MM.1S (cell line): ENCODE data around the gene XPNPEP1.

Experiments
- DNase-seq: peaks from one replicate; pipeline ENCODE4 v3.0.0-alpha.2; 2015
- H2AFZ ChIP-seq: fragments of 300-600 bp; sonication (generic); 2 replicates; pipeline ENCODE4 v1.6.0; 2016; ENCODE audit warnings: antibody characterized with exemption, low read length
- H3F3A ChIP-seq: fragments of 300-600 bp; sonication (generic); 2 replicates; pipeline ENCODE4 v1.6.1; 2016; ENCODE audit warnings: mild to moderate bottlenecking, antibody characterized with exemption, low read length, moderate library complexity, mixed read lengths; ENCODE audit not compliant: insufficient read depth
- H3K27ac ChIP-seq: fragments of 300-600 bp; sonication (generic); 2 replicates; pipeline ENCODE4 v1.5.1; 2016; ENCODE audit warnings: mild to moderate bottlenecking, low read length
- H3K27me3 ChIP-seq: fragments of 300-600 bp; sonication (generic); replicated peaks from 2 replicates; pipeline ENCODE4 v1.6.0; 2016; ENCODE audit warnings: low read length; ENCODE audit not compliant: insufficient read depth
- H3K36me3 ChIP-seq: fragments of 300-600 bp; sonication (generic); replicated peaks from 2 replicates; pipeline ENCODE4 v1.6.1; 2016; ENCODE audit warnings: mild to moderate bottlenecking, low read length, mixed read lengths; ENCODE audit not compliant: insufficient read depth
- H3K4me1 ChIP-seq: fragments of 300-600 bp; sonication (generic); 2 replicates; pipeline ENCODE4 v1.6.1; 2016; ENCODE audit warnings: low read length, mixed read lengths
- H3K4me2 ChIP-seq: fragments of 300-600 bp; sonication (generic); 2 replicates; pipeline ENCODE4 v1.6.0; 2016; ENCODE audit warnings: low read depth, low read length
- H3K4me3 ChIP-seq: fragments of 300-600 bp; sonication (generic); 2 replicates; pipeline ENCODE4 v1.5.1; 2016; ENCODE audit warnings: low read length, mixed read lengths
- H3K79me2 ChIP-seq: fragments of 300-600 bp; sonication (generic); 2 replicates; pipeline ENCODE4 v1.6.1; 2016; ENCODE audit warnings: mixed run types, low read length, mixed read lengths
- H3K9ac ChIP-seq: fragments of 300-600 bp; sonication (generic); 2 replicates; pipeline ENCODE4 v1.6.1; 2016; ENCODE audit warnings: low read length, mixed read lengths
- H3K9me2 ChIP-seq: fragments of 300-600 bp; sonication (generic); replicated peaks from 2 replicates; pipeline ENCODE4 v1.6.1; 2016; ENCODE audit warnings: mild to moderate bottlenecking, low read length, mixed read lengths; ENCODE audit not compliant: insufficient read depth
- H3K9me3 ChIP-seq: fragments of 300-600 bp; sonication (generic); replicated peaks from 2 replicates; pipeline ENCODE4 v1.6.1; 2016; ENCODE audit warnings: mild to moderate bottlenecking, low read length, mixed read lengths; ENCODE audit not compliant: insufficient read depth
- H4K20me1 ChIP-seq: fragments of 300-600 bp; sonication (generic); 2 replicates; pipeline ENCODE4 v1.6.1; 2016; ENCODE audit warnings: mild to moderate bottlenecking, low read length, moderate library complexity, mixed read lengths; ENCODE audit not compliant: insufficient read depth
- EZH2 ChIP-seq: fragments of 300-600 bp; sonication (generic); optimal IDR thresholded peaks from 2 replicates; pipeline ENCODE3; 2017; ENCODE audit warnings: low read depth, mild to moderate bottlenecking, antibody characterized with exemption, low read length, mixed read lengths
- EZH2phosphoT487 ChIP-seq: fragments of 300-600 bp; sonication (generic); IDR thresholded peaks from 2 replicates; pipeline ENCODE4 v1.6.1; 2018; ENCODE audit warnings: antibody characterized with exemption, low read length
- TF ChIP-seq, protein P1 (sequence below): fragments of 300-600 bp; sonication (generic); IDR thresholded peaks from 2 replicates; pipeline ENCODE4 v1.5.1; 2016; ENCODE audit warnings: antibody characterized with exemption, low read length, mixed read lengths

XPNPEP1 gene

DNA sequence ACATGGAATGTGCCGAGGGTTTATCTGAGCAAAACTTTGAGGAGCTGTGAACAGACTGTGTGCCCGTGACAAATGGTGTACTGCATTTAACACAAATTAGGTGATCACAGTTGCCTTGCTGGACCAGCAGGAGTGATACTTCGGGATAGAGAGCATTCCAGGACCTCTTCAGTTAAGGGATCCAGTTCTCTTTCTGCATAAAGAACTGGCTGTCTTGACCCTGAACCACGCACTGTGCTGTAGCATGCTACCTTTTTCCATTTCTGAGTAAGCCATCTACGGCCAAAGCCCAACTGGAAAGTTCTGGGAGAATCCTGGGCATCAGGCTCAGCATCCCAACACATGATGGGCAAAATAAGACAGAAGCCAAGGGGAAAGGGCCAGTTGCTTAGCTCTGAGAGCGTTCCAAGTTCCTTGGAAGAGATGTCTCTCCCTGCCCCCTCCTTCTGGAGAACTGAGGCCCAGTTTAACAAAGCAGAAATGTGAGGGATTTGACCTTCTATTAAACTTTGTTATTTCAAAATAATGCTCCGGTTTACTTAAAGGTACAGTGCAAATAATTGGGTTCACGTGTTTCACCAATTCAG is 46.5 kb upstream of the XPNPEP1 start:
- Histone ChIP-seq H3K27me3 (no peaks in the 10 kb centered on the region), H4K20me1 (no peaks in the 10 kb centered on the region), H3K4me1 (no peaks in the 10 kb centered on the region), H3K4me2 (no peak overlapping the region), H3K36me3 (no peaks in the 10 kb centered on the region), H3K9ac (no peak overlapping the region), H3K4me3 (no peak overlapping the region), H3K9me3 (no peaks in the 10 kb centered on the region), H3K9me2 (no peaks in the 10 kb centered on the region), H2AFZ (no peak overlapping the region), H3F3A (no peaks in the 10 kb centered on the region), H3K27ac (no peak overlapping the region), H3K79me2 (no peaks in the 10 kb centered on the region)
- TF ChIP-seq EZH2 = no peak
- TF ChIP-seq, protein P1, sequence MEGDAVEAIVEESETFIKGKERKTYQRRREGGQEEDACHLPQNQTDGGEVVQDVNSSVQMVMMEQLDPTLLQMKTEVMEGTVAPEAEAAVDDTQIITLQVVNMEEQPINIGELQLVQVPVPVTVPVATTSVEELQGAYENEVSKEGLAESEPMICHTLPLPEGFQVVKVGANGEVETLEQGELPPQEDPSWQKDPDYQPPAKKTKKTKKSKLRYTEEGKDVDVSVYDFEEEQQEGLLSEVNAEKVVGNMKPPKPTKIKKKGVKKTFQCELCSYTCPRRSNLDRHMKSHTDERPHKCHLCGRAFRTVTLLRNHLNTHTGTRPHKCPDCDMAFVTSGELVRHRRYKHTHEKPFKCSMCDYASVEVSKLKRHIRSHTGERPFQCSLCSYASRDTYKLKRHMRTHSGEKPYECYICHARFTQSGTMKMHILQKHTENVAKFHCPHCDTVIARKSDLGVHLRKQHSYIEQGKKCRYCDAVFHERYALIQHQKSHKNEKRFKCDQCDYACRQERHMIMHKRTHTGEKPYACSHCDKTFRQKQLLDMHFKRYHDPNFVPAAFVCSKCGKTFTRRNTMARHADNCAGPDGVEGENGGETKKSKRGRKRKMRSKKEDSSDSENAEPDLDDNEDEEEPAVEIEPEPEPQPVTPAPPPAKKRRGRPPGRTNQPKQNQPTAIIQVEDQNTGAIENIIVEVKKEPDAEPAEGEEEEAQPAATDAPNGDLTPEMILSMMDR = no peak
- TF ChIP-seq EZH2phosphoT487 = no peak
- DNase-seq = no peak

DNA sequence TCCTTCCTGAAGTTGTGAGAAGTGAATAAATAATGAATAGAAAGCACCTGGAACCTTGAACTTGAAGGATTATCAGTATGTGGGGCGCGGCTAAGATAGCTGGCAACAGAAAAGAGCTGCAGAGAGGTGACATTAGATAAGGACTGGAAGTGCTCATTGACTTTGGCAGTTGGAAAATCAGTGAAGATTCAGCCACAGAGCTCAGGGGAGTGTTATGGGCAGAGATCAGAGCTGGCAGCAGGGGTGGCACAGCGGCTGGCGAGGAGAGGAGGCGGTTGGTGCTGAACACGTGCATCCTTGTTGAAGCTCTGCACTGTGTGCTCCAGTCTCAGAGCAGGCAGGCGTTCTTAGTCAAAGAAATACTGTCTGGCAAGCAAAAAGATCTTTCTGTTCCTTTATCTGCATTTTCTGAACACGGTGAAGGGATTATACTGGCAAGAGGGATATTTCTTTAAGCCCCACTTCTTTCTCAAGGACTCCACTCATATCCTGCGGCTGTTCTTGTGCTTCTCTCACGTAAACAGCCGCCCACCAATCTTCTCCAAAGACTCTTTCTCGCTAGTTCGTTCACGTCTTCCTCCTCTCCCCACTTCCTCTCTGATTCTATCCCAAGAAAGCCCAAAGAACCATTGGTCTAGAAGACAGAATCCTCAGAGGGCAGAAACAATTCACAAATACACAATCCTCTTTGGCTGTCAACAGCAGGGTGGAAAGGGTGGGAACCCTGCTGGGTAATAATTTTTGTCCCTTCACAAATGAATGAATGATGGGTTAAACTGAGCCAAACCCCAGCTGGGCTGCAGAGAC is 45.8 kb upstream of the XPNPEP1 start:
- Histone ChIP-seq H3K27me3 (no peaks in the 10 kb centered on the region), H3K4me2 (no peak overlapping the region), H3K9me3 (no peaks in the 10 kb centered on the region), H3K4me1 (no peaks in the 10 kb centered on the region), H3K4me3 (no peak overlapping the region), H3K27ac (no peak overlapping the region), H3K9ac (no peak overlapping the region), H4K20me1 (no peaks in the 10 kb centered on the region), H2AFZ (no peak overlapping the region), H3K79me2 (no peaks in the 10 kb centered on the region), H3K36me3 (no peaks in the 10 kb centered on the region), H3K9me2 (no peaks in the 10 kb centered on the region), H3F3A (no peaks in the 10 kb centered on the region)
- TF ChIP-seq, protein P1 = no peak
- TF ChIP-seq EZH2 = no peak
- no peak for TF ChIP-seq EZH2phosphoT487
- DNase-seq = no peak

DNA sequence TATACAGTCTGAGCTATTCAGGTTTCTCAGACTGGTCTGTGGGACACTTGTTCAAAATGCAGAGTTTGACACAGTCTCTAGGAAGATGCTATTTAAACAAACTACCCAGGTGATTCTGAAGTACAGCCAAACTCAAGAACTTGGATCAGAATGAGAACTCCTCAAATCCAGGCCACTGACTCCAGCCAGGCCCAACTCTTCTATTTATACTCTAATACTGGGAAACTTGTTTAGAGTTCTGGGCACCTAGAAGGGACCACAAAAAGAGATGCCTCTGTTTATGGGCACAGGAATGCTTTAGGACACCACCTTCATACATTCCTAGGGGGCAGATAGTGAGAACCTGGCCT is 44.4 kb upstream of the XPNPEP1 start:
- H3K36me3 ChIP-seq = no peaks in the 10 kb centered on the region
- H2AFZ ChIP-seq = no peak overlapping the region
- H3K9me2 ChIP-seq = no peaks in the 10 kb centered on the region
- H3K4me3 ChIP-seq = no peak overlapping the region
- no peaks in the 10 kb centered on the region for H3F3A ChIP-seq
- no peak for DNase-seq
- H3K79me2 ChIP-seq = no peaks in the 10 kb centered on the region
- no peak overlapping the region for H3K4me2 ChIP-seq
- no peaks in the 10 kb centered on the region for H3K9me3 ChIP-seq
- no peak overlapping the region for H3K9ac ChIP-seq
- H3K27me3 ChIP-seq = no peaks in the 10 kb centered on the region
- no peaks in the 10 kb centered on the region for H3K4me1 ChIP-seq
- H4K20me1 ChIP-seq = no peaks in the 10 kb centered on the region
- no peak overlapping the region for H3K27ac ChIP-seq
- TF ChIP-seq, protein P1 = no peak
- TF ChIP-seq EZH2phosphoT487 = no peak
- TF ChIP-seq EZH2 = no peak
